ENCODE results near the gene ITM2C.

ITM2C gene

GRCh38 chr2:230924470-230925341, 60.0 kb downstream of the ITM2C start, which contains the start of gene GPR55:
GPR55 (minus strand) TSS chr2:230925242; CDS start chr2:230910962, 14,280 bp downstream.
- no peak within 1 kb of the TSS for H3K4me3 ChIP-seq (ENCODE audit: control insufficient read depth, low read depth, low read length)
- no peak for TF ChIP-seq CTCF (conservative IDR thresholded peaks at IDR 0.05; ENCODE audit: control insufficient read depth, insufficient read depth, low read depth, low read length)
- no peak for DNase-seq (ENCODE audit: low read depth)

- no peak for TF ChIP-seq CTCF (conservative IDR thresholded peaks at IDR 0.05; ENCODE audit: control insufficient read depth, insufficient read depth, low read depth, low read length)
- DNase-seq (ENCODE audit: low read depth): no peak
- no peak overlapping the region for H3K4me3 ChIP-seq (ENCODE audit: control insufficient read depth, low read depth, low read length)
Observed at GRCh38 chr2:230925443-230925878, 60.7 kb downstream of the ITM2C start.

- TF ChIP-seq CTCF (conservative IDR thresholded peaks at IDR 0.05; ENCODE audit: control insufficient read depth, insufficient read depth, low read depth, low read length): no peak
- DNase-seq (ENCODE audit: low read depth): no peak
- no peak overlapping the region for H3K4me3 ChIP-seq (ENCODE audit: control insufficient read depth, low read depth, low read length)
Observed at GRCh38 chr2:230925879-230926765, 61.4 kb downstream of the ITM2C start.

GRCh38 chr2:230927711-230928341, 63.1 kb downstream of the ITM2C start:
- DNase-seq (ENCODE audit: low read depth): no peak
- no peak overlapping the region for H3K4me3 ChIP-seq (ENCODE audit: control insufficient read depth, low read depth, low read length)
- no peak for TF ChIP-seq CTCF (conservative IDR thresholded peaks at IDR 0.05; ENCODE audit: control insufficient read depth, insufficient read depth, low read depth, low read length)

All from fibroblast of mammary gland (primary cell).